ENCODE measurements around the gene TBC1D10B. TPM values are rescaled to one million over a fixed set of nuclear protein-coding genes. Genes with fewer than 3 reads are reported as not detected.

TBC1D10B gene
- total and polyA plus RNA-seq, 9 of the 15 experiments (the other 6 are each of a cell fraction or from before 2014, with no cell fraction given): 2.2 to 55.4 (median 17.5) TPM

- TF ChIP-seq STAT6 (CRISPR knock-in tag; IDR thresholded peaks at IDR 0.05): no peak
- TF ChIP-seq POLR3G (IDR thresholded peaks at IDR 0.05; ENCODE audit: extremely low read depth, insufficient read length, insufficient replicate concordance): no peak
- peak; percentile 56 to 58 for TF ChIP-seq E2F6 (IDR thresholded peaks at IDR 0.05; ENCODE audit: borderline replicate concordance in 1 of 2, extremely low read depth in 1 of 2, insufficient read depth in 1 of 2, insufficient read length in 1 of 2, low read depth in 1 of 2, low read length in 1 of 2, poor library complexity in 1 of 2, severe bottlenecking in 1 of 2)
- TF ChIP-seq ZBTB40 (IDR thresholded peaks at IDR 0.05): no peak
- TF ChIP-seq ZBTB40 (CRISPR knock-in tag; IDR thresholded peaks at IDR 0.05): 0 out of 2 replicates have a peak, but pooled peaks have one; percentile 14
- TF ChIP-seq CCNT2 (IDR thresholded peaks at IDR 0.05; ENCODE audit: borderline replicate concordance, extremely low read depth, insufficient read length, low read depth, low read length): no peak
- 0 out of 2 replicates have a peak, but pooled peaks have one; percentile 7 for TF ChIP-seq ZNF175 (CRISPR knock-in tag; IDR thresholded peaks at IDR 0.05; ENCODE audit: low read depth)
- TF ChIP-seq ZNF57 (CRISPR knock-in tag; IDR thresholded peaks at IDR 0.05): 0 out of 2 replicates have a peak, but pooled peaks have one; percentile 44
- no peak for TF ChIP-seq ETV6 (IDR thresholded peaks at IDR 0.05; ENCODE audit: borderline replicate concordance in 1 of 2, low read depth in 2 of 2, low read length in 1 of 2)
- TF ChIP-seq ETV6 (CRISPR knock-in tag; IDR thresholded peaks at IDR 0.05; ENCODE audit: borderline replicate concordance): peak; percentile 77; the same call in 1 of the 2 replicates
- TF ChIP-seq MCM2 (IDR thresholded peaks at IDR 0.05; ENCODE audit: low read depth): no peak
- TF ChIP-seq PATZ1 (CRISPR knock-in tag; IDR thresholded peaks at IDR 0.05; ENCODE audit: borderline replicate concordance): no peak
These were observed 14.4 kb downstream of the TBC1D10B start (continued) for GRCh38 chr16:30355954-30356308.

Data from K562 (cell line).